HepG2 (cell line): Measurements from ENCODE around the gene DTHD1. TPM values are rescaled to one million over a fixed set of nuclear protein-coding genes. Genes with fewer than 3 reads are reported as not detected.

Experiments used
- ATAC-seq: fragments of 200-7000 bp; cut with Tn5 transposase; 3 replicates; pipeline ENCODE4 v1.9.1; 2020; ENCODE audit warnings: mild to moderate bottlenecking, moderate library complexity
- BruUV-seq: library from RNA; stranded (reverse); fragments of 400-500 nt; replicated peaks from 2 replicates; lab custom pipeline; 2021; lab: Mats Ljungman, UMichigan
- CTCF ChIA-PET: fragments of 300-600 bp; formaldehyde crosslinking; extraction: SDS; loops from one replicate; lab custom pipeline; 2021; ENCODE audit warnings: low total read pairs, inconsistent platforms, low intra/inter-chr PET ratio; lab: Yijun Ruan, JAX
- POLR2A ChIA-PET: fragments of 350-600 bp; sonication (Branson Sonifier 250); formaldehyde crosslinking; loops from one replicate; lab custom pipeline; 2020; ENCODE audit warnings: antibody characterized with exemption, inconsistent platforms; lab: Yijun Ruan, JAX
- DNase-seq: peaks from one replicate; pipeline ENCODE4 v3.0.0-alpha.2; 2015; ENCODE audit warnings: low spot score
- FAIRE-seq: peaks from 3 replicates; lab custom pipeline; 2011; peaks lifted over from hg19 to GRCh38; lab: Jason Lieb, UNC
- H2AFZ ChIP-seq: one replicate; pipeline ENCODE4 v1.6.1; 2011; ENCODE audit warnings: low read length, inconsistent platforms
- H3K27ac ChIP-seq: fragments of 300-600 bp; 3 replicates; pipeline ENCODE4 v1.8.0; 2011; ENCODE audit warnings: mixed run types, mild to moderate bottlenecking, mixed read lengths, low read length, inconsistent platforms; ENCODE audit not compliant: insufficient read depth; ENCODE audit errors: extremely low read length
- H3K27me3 ChIP-seq, 2 experiments: fragments of 200-600 bp in 1 of 2; 2 replicates in 1 of 2; 3 replicates in 1 of 2; pipeline versions ENCODE4 v1.6.0 to v1.8.0; 2011; ENCODE audit warnings: low read length in 2 of 2, mild to moderate bottlenecking in 2 of 2, moderate library complexity in 2 of 2, inconsistent platforms in 1 of 2; ENCODE audit not compliant: insufficient read depth in 2 of 2, control insufficient read depth in 1 of 2
- H3K36me3 ChIP-seq, 2 experiments: fragments of 200-600 bp in 1 of 2; replicated peaks in 1 of 2; 2 replicates in 1 of 2; 3 replicates in 1 of 2; pipeline versions ENCODE4 v1.5.1 to v1.8.0; 2011; ENCODE audit warnings: low read length in 2 of 2, inconsistent platforms in 1 of 2; ENCODE audit not compliant: insufficient read depth in 2 of 2, control insufficient read depth in 1 of 2
- H3K4me1 ChIP-seq: 2 replicates; pipeline ENCODE4 v1.5.1; 2012; ENCODE audit warnings: low read length, inconsistent platforms; ENCODE audit not compliant: insufficient read depth
- H3K4me2 ChIP-seq: 2 replicates; pipeline ENCODE4 v1.6.0; 2011; ENCODE audit warnings: low read depth, low read length, inconsistent platforms
- H3K4me3 ChIP-seq, 3 experiments: fragments of 200-600 bp in 1 of 3; sonication (generic), shearing (Covaris generic) in 1 of 3; replicated peaks in 1 of 3; 2 replicates each; pipeline ENCODE4 v1.5.1; 2011 to 2016; ENCODE audit warnings: low read length in 3 of 3, inconsistent platforms in 2 of 3, low read depth in 2 of 3, mild to moderate bottlenecking in 2 of 3, control low read depth in 1 of 3, mixed read lengths in 1 of 3; ENCODE audit not compliant: insufficient read depth in 1 of 3
- H3K79me2 ChIP-seq: one replicate; pipeline ENCODE4 v1.6.1; 2011; ENCODE audit warnings: low read length, inconsistent platforms; ENCODE audit not compliant: insufficient read depth
- H3K9ac ChIP-seq: 2 replicates; pipeline ENCODE4 v1.6.0; 2011; ENCODE audit warnings: mild to moderate bottlenecking, low read depth, low read length, inconsistent platforms; ENCODE audit not compliant: insufficient read depth
- H3K9me3 ChIP-seq: 2 replicates; pipeline ENCODE4 v1.5.1; 2012; ENCODE audit warnings: mild to moderate bottlenecking, low read length
- H4K20me1 ChIP-seq: 2 replicates; pipeline ENCODE4 v1.6.0; 2011; ENCODE audit warnings: inconsistent platforms, mild to moderate bottlenecking, low read length, moderate library complexity; ENCODE audit not compliant: insufficient read depth
- ATF7 ChIP-seq, 2 experiments: fragments of 450-650 bp in 1 of 2; sonication (generic) in 1 of 2; formaldehyde crosslinking in 1 of 2; IDR thresholded peaks; 2 replicates each; pipeline versions ENCODE4 v1.4.0 to v1.6.1; 2016 to 2020; ENCODE audit warnings: antibody characterized with exemption in 1 of 2, mild to moderate bottlenecking in 1 of 2, missing genetic modification reagents in 1 of 2
- CBX5 ChIP-seq: sonication (generic); formaldehyde crosslinking; IDR thresholded peaks from 2 replicates; pipeline ENCODE4 v1.4.0; 2020; ENCODE audit warnings: missing genetic modification reagents, borderline replicate concordance
- CREB1 ChIP-seq, 2 experiments: fragments of 450-650 bp in 1 of 2; IDR thresholded peaks; 2 replicates each; pipeline ENCODE4 v1.6.1; 2016 to 2017; ENCODE audit warnings: control low read depth in 1 of 2, mild to moderate bottlenecking in 1 of 2, missing compliant biosample characterization in 1 of 2, missing genetic modification characterization in 1 of 2
- FOXO1 ChIP-seq: sonication (generic); formaldehyde crosslinking; IDR thresholded peaks from 2 replicates; pipeline ENCODE4 v1.4.0; 2020; ENCODE audit warnings: missing genetic modification reagents
- KDM6A ChIP-seq: IDR thresholded peaks from 2 replicates; pipeline ENCODE4 v1.6.1; 2016; ENCODE audit warnings: low read depth
- KLF13 ChIP-seq: sonication (generic); formaldehyde crosslinking; IDR thresholded peaks from 2 replicates; pipeline ENCODE4 v1.4.0; 2020; ENCODE audit warnings: mild to moderate bottlenecking, missing genetic modification reagents
- TOE1 ChIP-seq: sonication (generic); formaldehyde crosslinking; IDR thresholded peaks from 2 replicates; pipeline ENCODE4 v1.4.0; 2020; ENCODE audit warnings: mild to moderate bottlenecking, missing genetic modification reagents
- ZNF253 ChIP-seq: sonication (generic); formaldehyde crosslinking; IDR thresholded peaks from 2 replicates; pipeline ENCODE4 v1.8.0; 2022; ENCODE audit warnings: mild to moderate bottlenecking, missing genetic modification reagents, borderline replicate concordance
- ZNF484 ChIP-seq: sonication (generic); formaldehyde crosslinking; IDR thresholded peaks from 2 replicates; pipeline ENCODE4 v1.5.1; 2020; ENCODE audit warnings: mild to moderate bottlenecking, low read depth, missing genetic modification reagents, borderline replicate concordance
- ZNF576 ChIP-seq: sonication (generic); formaldehyde crosslinking; IDR thresholded peaks from 2 replicates; pipeline ENCODE4 v1.4.0; 2020; ENCODE audit warnings: mild to moderate bottlenecking, missing genetic modification reagents
- ZXDC ChIP-seq: sonication (generic); formaldehyde crosslinking; IDR thresholded peaks from 2 replicates; pipeline ENCODE4 v1.5.0; 2020; ENCODE audit warnings: mild to moderate bottlenecking, missing genetic modification reagents
- WGBS: methylation state at CpG from one replicate; pipeline ENCODE4 v1.1.6; 2017; ENCODE audit warnings: low lambda C conversion rate; 5-methylcytosine and 5-hydroxymethylcytosine counted together
- in situ Hi-C: cut with HindIII; loops from 2 replicates; pipeline ENCODE4 v1.10.0; 2017; ENCODE audit warnings: low pct_unique_long_range_greater_than_20kb; ENCODE audit not compliant: extremely low pct_ligation_motif_present
- intact Hi-C: fragments of 100-400 bp; cut with micrococcal nuclease; formaldehyde crosslinking; loops from one replicate; pipeline ENCODE4 v1.10.0; 2022; ENCODE audit not compliant: unreplicated experiment
- polyA plus RNA-seq, 8 experiments: library from polyadenylated mRNA; depleted of rRNA in 3 of 8; stranded (reverse) in 7 of 8; unstranded in 1 of 8; fragments of >200 nt; fragmentation: Illumina TruSeq in 4 of 8; extraction: Trizol in 4 of 8; gene quantifications; 2 replicates each; pipeline versions ENCODE4 v1.2.1 to v1.2.3, GENCODE V29; 2011 to 2016; ENCODE audit warnings: low read depth in 4 of 8, missing spikeins in 1 of 8, mixed read lengths in 1 of 8; ENCODE audit not compliant: insufficient read depth in 1 of 8
- total RNA-seq, 5 experiments: library from RNA; depleted of rRNA; stranded (reverse); fragments of >200 nt; fragmentation: Illumina TruSeq; extraction: Trizol; gene quantifications; 2 replicates each; pipeline ENCODE4 v1.2.3, GENCODE V29; 2016; ENCODE audit warnings: low read depth in 1 of 5

DTHD1 gene
- total and polyA plus RNA-seq, 2 of the 13 experiments (the other 11 are each of a cell fraction or from before 2014, with no cell fraction given): not detected

GRCh38 chr4:36264207-36264826 lies 17.1 kb upstream of the DTHD1 start (continued):
- no peak for TF ChIP-seq ZNF576
- TF ChIP-seq FOXO1 (CRISPR knock-in tag): no peak
- no peak for TF ChIP-seq ZXDC (CRISPR knock-in tag)
- TF ChIP-seq TOE1: no peak
- TF ChIP-seq ZNF484 (CRISPR knock-in tag): no peak
- TF ChIP-seq KLF13 (CRISPR knock-in tag): no peak

- Histone ChIP-seq H3K9me3 (no peaks in the 10 kb centered on the region), H3K36me3 (no peaks in the 10 kb centered on the region), H3K27me3 (no peaks in the 10 kb centered on the region), H3K4me1 (no peaks in the 10 kb centered on the region), H3K4me3 (no peak overlapping the region), H3K27ac (no peak overlapping the region), H3K9ac (no peak overlapping the region), H3K4me2 (no peak overlapping the region), H2AFZ (no peak overlapping the region), H3K79me2 (no peaks in the 10 kb centered on the region), H4K20me1 (no peaks in the 10 kb centered on the region)
- intact Hi-C loops: no loop called here
- FAIRE-seq (no peak), ATAC-seq (no peak), DNase-seq (no peak)
- TF ChIP-seq ATF7 (IDR thresholded peaks at IDR 0.05): peak; percentile 62
- no peak for TF ChIP-seq ATF7 (CRISPR knock-in tag; IDR thresholded peaks at IDR 0.05)
- no peak for TF ChIP-seq KDM6A
- peak; percentile 88 for TF ChIP-seq CREB1 (IDR thresholded peaks at IDR 0.05)
- no peak for TF ChIP-seq CREB1 (CRISPR knock-in tag; IDR thresholded peaks at IDR 0.05)
- TF ChIP-seq ZNF253 (CRISPR knock-in tag): no peak
- TF ChIP-seq CBX5 (CRISPR knock-in tag): no peak
- in situ Hi-C loops: no loop called here
- CTCF ChIA-PET: no interaction called here
- 15% methylated on average over 2 of the region's 2 CpGs for WGBS
- no TSS peak for BruUV-seq
- POLR2A ChIA-PET: no interaction called here
These were observed 13.7 kb upstream of the DTHD1 start for GRCh38 chr4:36267486-36268268.
